GM12873 (cell line): Measurements from ENCODE around the gene LY6G5B.

Source experiments
- TF ChIP-seq, protein P1 (sequence below): IDR thresholded peaks from 2 replicates; pipeline ENCODE4 v1.5.1; 2012; ENCODE audit warnings: low read depth, mild to moderate bottlenecking, moderate library complexity, low read length, control low read depth; ENCODE audit not compliant: insufficient read depth; ENCODE audit errors: missing control alignments

Gene LY6G5B

DNA sequence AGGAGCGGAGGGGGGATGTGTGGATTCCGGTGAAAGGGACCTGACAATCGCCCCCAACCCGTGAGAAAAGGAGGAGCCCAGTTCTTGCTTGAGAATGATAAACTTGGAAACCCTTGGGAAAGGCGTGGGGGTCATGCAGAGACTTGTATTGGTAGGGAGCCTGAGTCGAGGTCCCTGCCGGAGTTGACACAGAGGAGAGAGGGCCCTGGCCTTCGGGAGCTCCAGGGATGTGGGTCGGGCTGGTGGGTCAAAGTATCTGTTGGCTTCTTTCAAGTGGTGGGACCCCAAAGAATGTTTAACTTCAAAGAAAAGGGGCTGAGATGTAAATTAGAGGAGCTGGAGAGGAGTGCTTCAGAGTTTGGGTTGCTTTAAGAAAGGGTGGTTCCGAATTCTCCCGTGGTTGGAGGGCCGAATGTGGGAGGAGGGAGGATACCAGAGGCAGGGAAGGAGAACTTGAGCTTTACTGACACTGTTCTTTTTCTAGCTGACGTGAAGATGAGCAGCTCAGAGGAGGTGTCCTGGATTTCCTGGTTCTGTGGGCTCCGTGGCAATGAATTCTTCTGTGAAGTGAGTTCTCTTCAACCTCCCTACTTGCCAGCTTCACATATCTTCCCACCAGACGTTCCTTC is 3.3 kb upstream of the LY6G5B start:
- TF ChIP-seq, protein P1, sequence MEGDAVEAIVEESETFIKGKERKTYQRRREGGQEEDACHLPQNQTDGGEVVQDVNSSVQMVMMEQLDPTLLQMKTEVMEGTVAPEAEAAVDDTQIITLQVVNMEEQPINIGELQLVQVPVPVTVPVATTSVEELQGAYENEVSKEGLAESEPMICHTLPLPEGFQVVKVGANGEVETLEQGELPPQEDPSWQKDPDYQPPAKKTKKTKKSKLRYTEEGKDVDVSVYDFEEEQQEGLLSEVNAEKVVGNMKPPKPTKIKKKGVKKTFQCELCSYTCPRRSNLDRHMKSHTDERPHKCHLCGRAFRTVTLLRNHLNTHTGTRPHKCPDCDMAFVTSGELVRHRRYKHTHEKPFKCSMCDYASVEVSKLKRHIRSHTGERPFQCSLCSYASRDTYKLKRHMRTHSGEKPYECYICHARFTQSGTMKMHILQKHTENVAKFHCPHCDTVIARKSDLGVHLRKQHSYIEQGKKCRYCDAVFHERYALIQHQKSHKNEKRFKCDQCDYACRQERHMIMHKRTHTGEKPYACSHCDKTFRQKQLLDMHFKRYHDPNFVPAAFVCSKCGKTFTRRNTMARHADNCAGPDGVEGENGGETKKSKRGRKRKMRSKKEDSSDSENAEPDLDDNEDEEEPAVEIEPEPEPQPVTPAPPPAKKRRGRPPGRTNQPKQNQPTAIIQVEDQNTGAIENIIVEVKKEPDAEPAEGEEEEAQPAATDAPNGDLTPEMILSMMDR = no peak

DNA sequence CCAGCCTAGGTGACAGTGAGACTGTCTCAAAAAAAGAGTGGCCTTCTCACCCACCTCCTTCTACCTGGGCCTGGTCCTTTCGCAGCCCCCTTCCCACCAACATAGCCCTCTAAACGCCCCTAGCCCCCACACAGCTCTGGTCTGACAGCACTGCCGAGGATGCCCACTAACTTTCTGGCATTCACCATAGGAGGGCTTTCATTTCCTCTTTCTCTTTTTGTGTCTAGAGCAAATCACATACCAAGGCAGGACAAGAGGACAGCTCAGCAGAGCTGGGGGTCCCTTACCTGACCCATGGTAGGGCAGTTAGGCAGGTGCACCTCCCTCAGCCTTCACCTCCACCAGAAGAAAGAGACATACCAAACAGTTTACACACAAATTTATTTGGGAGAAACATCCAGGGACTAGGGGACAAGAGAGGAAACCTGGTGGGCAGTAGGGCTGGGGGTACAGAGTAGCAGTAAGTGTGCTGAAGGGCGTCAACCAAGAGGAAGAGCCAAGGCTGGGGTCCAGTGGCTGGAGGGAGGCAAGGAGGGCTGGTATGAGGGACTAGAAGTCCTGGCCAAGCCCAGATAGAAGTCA is 6.6 kb downstream of the LY6G5B start:
- TF ChIP-seq, protein P1 = no peak

DNA sequence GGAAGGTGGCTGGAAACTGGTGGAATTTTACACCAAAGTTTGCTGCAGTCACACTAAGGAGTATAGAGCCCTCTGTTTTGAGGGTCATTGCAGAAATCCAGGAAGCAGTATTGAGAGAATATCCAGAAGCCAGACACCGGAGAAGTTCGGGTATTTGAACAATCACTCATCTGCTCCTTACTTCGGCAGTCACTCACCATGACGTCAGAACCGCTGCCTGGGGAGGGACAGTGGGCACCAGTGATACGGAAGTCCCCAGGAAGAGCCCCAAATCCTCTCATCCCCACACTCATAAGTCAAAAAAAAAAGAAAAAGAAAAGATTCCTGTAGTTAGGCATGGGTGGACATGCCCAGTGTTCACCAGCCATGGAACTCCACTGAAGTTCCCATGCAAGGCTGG is 7.1 kb downstream of the LY6G5B start:
- TF ChIP-seq, protein P1 = no peak

DNA sequence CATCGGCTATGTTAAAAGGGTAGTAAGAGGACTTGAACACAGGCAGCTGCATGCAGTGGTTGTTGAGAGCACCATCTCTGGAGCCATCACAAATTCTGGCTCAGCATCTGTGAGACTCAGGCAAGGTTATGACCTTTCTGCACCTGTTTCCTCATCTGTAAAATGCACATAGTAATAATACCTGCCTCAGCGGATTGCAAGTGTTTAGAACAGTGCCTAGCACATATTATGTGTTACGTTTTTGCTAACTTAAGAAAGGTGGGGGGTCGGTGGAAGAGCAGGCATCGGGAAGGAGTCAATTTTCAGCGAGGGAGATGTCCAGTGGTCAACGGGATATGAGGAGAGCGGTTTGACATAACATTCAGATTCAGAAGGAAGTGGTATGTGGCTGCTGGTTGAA is 8.2 kb downstream of the LY6G5B start:
- TF ChIP-seq, protein P1 = no peak

DNA sequence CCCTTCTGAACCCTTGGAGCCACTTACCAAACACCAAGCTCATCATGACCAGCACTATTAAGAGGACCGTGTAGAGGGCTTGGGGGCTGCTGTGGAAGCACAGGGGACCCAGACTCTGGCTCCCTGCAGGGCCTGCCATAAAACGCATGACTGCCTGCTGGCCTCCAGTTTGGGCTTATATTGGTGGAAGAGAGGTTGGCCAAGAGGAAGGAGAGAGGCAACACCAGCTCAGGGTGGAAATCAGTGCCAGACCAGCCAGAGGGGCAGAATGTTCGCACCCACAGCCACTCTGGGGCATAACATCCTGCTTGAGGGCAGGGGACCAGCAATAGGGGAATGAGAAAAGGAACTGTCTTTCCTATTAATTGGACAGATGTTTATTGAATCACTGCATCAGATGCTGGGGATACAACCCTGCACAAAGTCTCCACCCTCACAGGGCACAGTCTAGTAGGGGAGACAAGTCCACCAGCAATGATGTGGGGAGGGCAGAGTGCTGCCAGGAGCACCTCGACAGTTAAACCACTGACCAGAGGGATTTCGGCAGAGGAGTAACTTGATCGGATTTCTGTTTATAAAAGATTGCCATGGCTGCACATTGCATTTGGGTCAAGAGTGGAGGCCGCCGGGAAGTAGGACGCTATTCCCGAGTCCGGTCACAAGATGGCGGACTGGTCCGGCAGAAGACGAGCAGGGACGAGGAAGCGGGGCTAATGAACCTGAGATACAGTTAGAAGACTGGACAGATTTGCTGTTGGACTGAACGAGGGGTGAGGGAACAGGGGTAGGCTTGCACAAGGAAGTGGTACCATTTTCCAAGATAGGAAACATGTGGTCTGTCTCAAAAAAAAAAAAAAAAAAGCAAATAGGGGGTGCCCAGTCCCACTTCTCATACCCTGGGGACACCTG is 10.7 kb downstream of the LY6G5B start, which contains the start of gene LY6G5C:
TSS of gene LY6G5C (minus strand) at position 842 of the 909 bp plus-strand sequence. CDS start at position 148, 694 bp downstream.
- TF ChIP-seq, protein P1 = peak; percentile 78

DNA sequence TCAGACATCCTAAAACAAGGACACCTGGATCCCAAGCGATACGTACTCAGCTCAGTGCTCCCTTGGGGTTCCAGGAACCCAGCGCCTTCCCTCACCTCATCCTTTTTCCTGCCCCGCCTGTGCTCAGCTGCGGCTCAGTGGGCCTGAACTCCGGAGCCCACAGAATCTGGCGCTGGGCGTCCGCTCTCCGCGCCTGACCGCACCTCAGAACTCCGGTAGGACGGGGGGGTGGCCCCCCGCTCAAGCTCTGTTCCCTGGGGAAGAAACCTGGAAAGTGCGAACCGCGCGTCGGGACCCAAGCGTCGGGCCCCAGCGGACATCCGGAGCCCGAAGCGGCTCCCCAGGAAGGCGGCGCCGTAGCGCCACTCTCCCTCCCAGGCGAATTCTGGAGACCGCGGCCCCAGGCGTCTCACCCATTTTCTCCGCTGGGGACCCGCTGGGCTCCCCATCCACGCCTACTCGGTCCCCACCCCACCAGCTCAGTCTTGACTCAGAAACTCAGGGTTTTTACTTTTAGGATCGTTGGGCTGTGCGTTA is 11.4 kb downstream of the LY6G5B start:
- TF ChIP-seq, protein P1 = peak; percentile 26

DNA sequence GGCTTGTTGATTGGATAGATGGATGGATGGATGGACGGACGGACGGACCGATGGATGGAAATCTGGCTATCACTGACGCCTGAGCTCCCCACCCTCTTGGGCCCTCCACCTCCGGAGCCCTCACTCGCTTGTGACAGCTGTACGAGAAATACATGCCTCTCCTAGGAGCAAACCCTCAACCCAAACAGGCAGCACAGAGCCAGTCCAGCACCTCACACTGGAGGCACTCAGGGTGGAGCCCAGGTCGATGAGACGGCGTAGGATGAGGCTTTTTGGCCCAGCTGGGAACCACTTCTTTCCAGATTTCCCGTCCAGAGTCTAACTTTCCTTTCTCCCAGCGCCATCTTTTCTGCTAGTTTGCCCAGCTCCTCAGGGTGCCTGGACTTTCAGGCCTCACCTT is 13.8 kb downstream of the LY6G5B start:
- TF ChIP-seq, protein P1 = no peak
